Esophagus muscularis mucosa (tissue), 4 donors: ENCODE results near the gene RNU6-1. TPM values are rescaled to one million over a fixed set of nuclear protein-coding genes. Genes with fewer than 3 reads are reported as not detected.

Experiments
- DNase-seq: peaks from one replicate; pipeline ENCODE4 v3.0.0-alpha.2; 2017; ENCODE audit errors: extremely low spot score
- H3K27ac ChIP-seq, 4 donors: fragments of 200-600 bp; sonication (generic); replicated peaks in 1 of 4; 1 replicate in 3 of 4; 2 replicates in 1 of 4; pipeline ENCODE4 v1.5.1; 2016 to 2019; ENCODE audit warnings: mild to moderate bottlenecking in 1 of 4
- H3K27me3 ChIP-seq, 4 donors: fragments of 200-600 bp; sonication (generic); one replicate each; pipeline versions ENCODE4 v1.5.1 to v1.6.0; 2016 to 2019
- H3K36me3 ChIP-seq, 4 donors: fragments of 200-600 bp; sonication (generic); one replicate each; pipeline ENCODE4 v1.5.1; 2016 to 2019
- H3K4me1 ChIP-seq, 4 donors: fragments of 200-600 bp; sonication (generic); one replicate each; pipeline ENCODE4 v1.5.1; 2016 to 2019
- H3K4me3 ChIP-seq, 4 donors: fragments of 200-600 bp; sonication (generic); 1 replicate in 2 of 4; 2 replicates in 2 of 4; pipeline ENCODE4 v1.5.1; 2016 to 2019; ENCODE audit warnings: mild to moderate bottlenecking in 4 of 4, moderate library complexity in 1 of 4
- H3K9me3 ChIP-seq, 4 donors: fragments of 200-600 bp; sonication (generic); 1 replicate in 3 of 4; 2 replicates in 1 of 4; pipeline ENCODE4 v1.5.1; 2016 to 2019
- CTCF ChIP-seq, 3 experiments: fragments of 200-600 bp in 2 of 3; fragments of 450-650 bp in 1 of 3; sonication (generic) in 2 of 3; IDR thresholded peaks; one replicate each; pipeline ENCODE4 v1.5.1; 2017 to 2019; ENCODE audit warnings: antibody characterized with exemption in 3 of 3, mild to moderate bottlenecking in 2 of 3, moderate library complexity in 1 of 3
- EP300 ChIP-seq: sonication (generic); formaldehyde crosslinking; IDR thresholded peaks from one replicate; pipeline ENCODE4 v1.6.1; 2017; ENCODE audit warnings: antibody characterized with exemption
- POLR2A ChIP-seq: fragments of 450-650 bp; IDR thresholded peaks from one replicate; pipeline ENCODE4 v1.6.1; 2017; ENCODE audit warnings: antibody characterized with exemption, moderate library complexity, mild to moderate bottlenecking, low read depth
- POLR2AphosphoS5 ChIP-seq, 2 donors: sonication (generic); formaldehyde crosslinking; IDR thresholded peaks; one replicate each; pipeline ENCODE4 v1.6.1; 2017; ENCODE audit warnings: antibody characterized with exemption in 2 of 2
- WGBS: methylation state at CpG from one replicate; pipeline ENCODE4 v1.1.5; 2018; 5-methylcytosine and 5-hydroxymethylcytosine counted together
- intact Hi-C: fragments of 100-400 bp; cut with DNase I; formaldehyde crosslinking; loops from one replicate; pipeline ENCODE4 v1.15.1; 2023
- total RNA-seq, 4 donors: library from RNA; depleted of rRNA; stranded (reverse); fragments of >200 nt; gene quantifications; one replicate each; pipeline versions ENCODE4 v1.1.0 to v1.2.1, GENCODE V29; 2016

Gene RNU6-1
- total RNA-seq, 4 donors from 2014 or later: not detected

GRCh38 chr15:67813104-67813634 is 26.7 kb downstream of the RNU6-1 start:
- H3K27me3 ChIP-seq: peaks cover 0 to 28% (median 2%) of the 10 kb centered on the region in 4 donors
- peaks cover 0 to 18% (median 12%) of the 10 kb centered on the region in 4 donors for H3K36me3 ChIP-seq
- no peak overlapping the region for H3K4me3 ChIP-seq
- peaks cover 0 to 16% (median 8%) of the 10 kb centered on the region in 4 donors for H3K9me3 ChIP-seq
- no peak for DNase-seq
- WGBS: 75% methylated on average over 3 of the region's 3 CpGs
- H3K27ac ChIP-seq: no peak overlapping the region
- H3K4me1 ChIP-seq: no peaks in the 10 kb centered on the region
- intact Hi-C loops: no loop called here
- no peak for TF ChIP-seq POLR2A
- TF ChIP-seq EP300: no peak
- TF ChIP-seq CTCF (IDR thresholded peaks at IDR 0.05): no peak
- no peak for TF ChIP-seq POLR2AphosphoS5 (IDR thresholded peaks at IDR 0.05)

GRCh38 chr15:67812241-67812644 is 27.6 kb downstream of the RNU6-1 start:
- H3K27ac ChIP-seq: no peak overlapping the region
- H3K27me3 ChIP-seq: peaks cover 0 to 19% (median 0%) of the 10 kb centered on the region in 4 donors
- H3K9me3 ChIP-seq: peaks cover 0 to 16% (median 8%) of the 10 kb centered on the region in 4 donors
- no peak for DNase-seq
- H3K4me1 ChIP-seq: no peaks in the 10 kb centered on the region
- no peak overlapping the region for H3K4me3 ChIP-seq
- WGBS: 68% methylated on average over 10 of the region's 11 CpGs
- H3K36me3 ChIP-seq: peaks cover 0 to 28% (median 16%) of the 10 kb centered on the region in 4 donors
- intact Hi-C loops: no loop called here
- TF ChIP-seq EP300 (no peak), POLR2AphosphoS5 (IDR thresholded peaks at IDR 0.05) (no peak), CTCF (IDR thresholded peaks at IDR 0.05) (no peak)

GRCh38 chr15:67809866-67810265 is 30.0 kb downstream of the RNU6-1 start:
- 89% methylated on average over 5 of the region's 6 CpGs for WGBS
- intact Hi-C loops: no loop called here
- H3K4me1 ChIP-seq: no peaks in the 10 kb centered on the region
- H3K27me3 ChIP-seq: peaks cover 0 to 17% (median 0%) of the 10 kb centered on the region in 4 donors
- peaks cover 0 to 2% (median 0%) of the 10 kb centered on the region in 4 donors for H3K9me3 ChIP-seq
- no peak for DNase-seq
- H3K36me3 ChIP-seq: peaks cover 3 to 43% (median 30%) of the 10 kb centered on the region in 4 donors
- H3K4me3 ChIP-seq: no peak overlapping the region
- TF ChIP-seq POLR2A (no peak), EP300 (no peak), POLR2AphosphoS5 (IDR thresholded peaks at IDR 0.05) (no peak), CTCF (IDR thresholded peaks at IDR 0.05) (no peak)
- no peak overlapping the region for H3K27ac ChIP-seq

- Histone ChIP-seq H3K27ac (no peak overlapping the region), H3K36me3 (peaks cover 3 to 43% (median 32%) of the 10 kb centered on the region in 4 donors), H3K9me3 (no peaks in the 10 kb centered on the region), H3K27me3 (peaks cover 0 to 17% (median 0%) of the 10 kb centered on the region in 4 donors), H3K4me1 (no peaks in the 10 kb centered on the region), H3K4me3 (no peak overlapping the region)
- 94% methylated on average over 3 of the region's 5 CpGs for WGBS
- no peak for TF ChIP-seq POLR2A
- TF ChIP-seq POLR2AphosphoS5 (IDR thresholded peaks at IDR 0.05): no peak
- TF ChIP-seq CTCF (IDR thresholded peaks at IDR 0.05): no peak
- TF ChIP-seq EP300: no peak
- intact Hi-C loops: no loop called here
- no peak for DNase-seq
Measured at GRCh38 chr15:67809441-67809840, 30.4 kb downstream of the RNU6-1 start.

- Histone ChIP-seq H3K27ac (no peak overlapping the region), H3K27me3 (peaks cover 0 to 17% (median 0%) of the 10 kb centered on the region in 4 donors), H3K36me3 (peaks cover 3 to 45% (median 32%) of the 10 kb centered on the region in 4 donors), H3K9me3 (no peaks in the 10 kb centered on the region), H3K4me3 (no peak overlapping the region), H3K4me1 (no peaks in the 10 kb centered on the region)
- DNase-seq: no peak
- 87% methylated on average over 7 of the region's 7 CpGs for WGBS
- TF ChIP-seq CTCF (IDR thresholded peaks at IDR 0.05): no peak
- no peak for TF ChIP-seq EP300
- TF ChIP-seq POLR2A: no peak
- TF ChIP-seq POLR2AphosphoS5 (IDR thresholded peaks at IDR 0.05): no peak
- intact Hi-C loops: no loop called here
Measured at GRCh38 chr15:67808821-67809220, 31.0 kb downstream of the RNU6-1 start.
